Stimulated activated effector memory CD8-positive, alpha-beta T cell treated with anti-CD3 and anti-CD28 coated beads, Interleukin-12 subunit alpha, Interleukin-12 subunit beta, amount 100 ng/mL, for 72 hours (primary cell): Measurements from ENCODE around the gene APBB1IP.

ENCODE experiments used
- ATAC-seq: fragments of 150-1000 bp; cut with Tn5 transposase; 2 replicates; pipeline ENCODE4 v1.10.0; 2021
- DNase-seq, 2 donors: peaks; one replicate each; pipeline ENCODE4 v3.0.0; 2021 to 2022; ENCODE audit warnings: low spot score in 2 of 2
- H3K27ac Mint-ChIP-seq: one replicate; pipeline ENCODE4 v1.8.0; 2022; ENCODE audit warnings: mild to moderate bottlenecking, mixed read lengths
- H3K36me3 Mint-ChIP-seq: one replicate; pipeline ENCODE4 v1.8.0; 2022; ENCODE audit warnings: mild to moderate bottlenecking, mixed read lengths
- H3K4me1 Mint-ChIP-seq: one replicate; pipeline ENCODE4 v1.8.0; 2022; ENCODE audit warnings: mixed read lengths
- H3K4me3 Mint-ChIP-seq: one replicate; pipeline ENCODE4 v1.8.0; 2022; ENCODE audit warnings: mild to moderate bottlenecking, mixed read lengths
- H3K9me3 Mint-ChIP-seq: one replicate; pipeline ENCODE4 v1.8.0; 2022; ENCODE audit warnings: mixed read lengths

The APBB1IP gene

GRCh38 chr10:26527018-26527417 lies 88.9 kb downstream of the APBB1IP start:
- peaks cover 99% of the 10 kb centered on the region for H3K36me3 Mint-ChIP-seq
- no peak overlapping the region for H3K4me3 Mint-ChIP-seq
- H3K27ac Mint-ChIP-seq = no peak overlapping the region
- H3K4me1 Mint-ChIP-seq = peaks cover 19% of the 10 kb centered on the region
- DNase-seq = no peak
- no peaks in the 10 kb centered on the region for H3K9me3 Mint-ChIP-seq
- ATAC-seq = peak; percentile 53

- Mint-ChIP-seq H3K4me3 (no peak overlapping the region), H3K36me3 (peaks cover 95% of the 10 kb centered on the region), H3K27ac (no peak overlapping the region), H3K9me3 (no peaks in the 10 kb centered on the region), H3K4me1 (peaks cover 19% of the 10 kb centered on the region)
- ATAC-seq (no peak), DNase-seq (no peak)
Observed at GRCh38 chr10:26528048-26528447, 89.9 kb downstream of the APBB1IP start.

- no peak overlapping the region for H3K4me3 Mint-ChIP-seq
- peak overlapping the region; percentile 68 for H3K27ac Mint-ChIP-seq
Observed at GRCh38 chr10:26528715-26529393, 90.7 kb downstream of the APBB1IP start.

GRCh38 chr10:26534384-26534783 lies 96.2 kb downstream of the APBB1IP start:
- no peak for DNase-seq
- Mint-ChIP-seq H3K36me3 (peaks cover 88% of the 10 kb centered on the region), H3K4me1 (peaks cover 6% of the 10 kb centered on the region), H3K27ac (no peak overlapping the region), H3K4me3 (no peak overlapping the region), H3K9me3 (no peaks in the 10 kb centered on the region)
- no peak for ATAC-seq

More at GRCh38 chr10:26528715-26529393, 90.7 kb downstream of the APBB1IP start:
- Mint-ChIP-seq H3K4me1 (peaks cover 18% of the 10 kb centered on the region), H3K9me3 (no peaks in the 10 kb centered on the region), H3K36me3 (peaks cover 95% of the 10 kb centered on the region)
- DNase-seq (no peak), ATAC-seq (no peak)

GRCh38 chr10:26540601-26541000 lies 102.5 kb downstream of the APBB1IP start:
- H3K9me3 Mint-ChIP-seq = no peaks in the 10 kb centered on the region
- DNase-seq (no peak), ATAC-seq (no peak)
- H3K4me3 Mint-ChIP-seq = no peak overlapping the region
- peak overlapping the region; percentile 26 for H3K27ac Mint-ChIP-seq
- peaks cover 93% of the 10 kb centered on the region for H3K36me3 Mint-ChIP-seq
- H3K4me1 Mint-ChIP-seq = peaks cover 27% of the 10 kb centered on the region

- Mint-ChIP-seq H3K27ac (peak overlapping the region; percentile 90), H3K36me3 (peaks cover 92% of the 10 kb centered on the region), H3K4me3 (peak overlapping the region; percentile 16), H3K9me3 (peaks cover 4% of the 10 kb centered on the region), H3K4me1 (peaks cover 27% of the 10 kb centered on the region)
- DNase-seq (peak in 1 of 2 donors; percentile 62), ATAC-seq (peak; percentile 84)
Observed at GRCh38 chr10:26543567-26544306, 105.6 kb downstream of the APBB1IP start.

GRCh38 chr10:26544932-26545331 lies 106.8 kb downstream of the APBB1IP start:
- H3K4me1 Mint-ChIP-seq = peaks cover 26% of the 10 kb centered on the region
- H3K27ac Mint-ChIP-seq = peak overlapping the region; percentile 90
- DNase-seq (no peak), ATAC-seq (no peak)
- peaks cover 93% of the 10 kb centered on the region for H3K36me3 Mint-ChIP-seq
- H3K9me3 Mint-ChIP-seq = peaks cover 11% of the 10 kb centered on the region
- H3K4me3 Mint-ChIP-seq = no peak overlapping the region

- H3K36me3 Mint-ChIP-seq = peaks cover 86% of the 10 kb centered on the region
- ATAC-seq (peak; percentile 28), DNase-seq (no peak)
- peaks cover 19% of the 10 kb centered on the region for H3K9me3 Mint-ChIP-seq
- peaks cover 22% of the 10 kb centered on the region for H3K4me1 Mint-ChIP-seq
- H3K4me3 Mint-ChIP-seq = no peak overlapping the region
- peak overlapping the region; percentile 67 for H3K27ac Mint-ChIP-seq
Observed at GRCh38 chr10:26550774-26551526, 112.8 kb downstream of the APBB1IP start.

GRCh38 chr10:26554246-26554645 lies 116.1 kb downstream of the APBB1IP start:
- H3K4me1 Mint-ChIP-seq = peaks cover 22% of the 10 kb centered on the region
- no peak for ATAC-seq
- peaks cover 14% of the 10 kb centered on the region for H3K9me3 Mint-ChIP-seq
- no peak for DNase-seq
- no peak overlapping the region for H3K4me3 Mint-ChIP-seq
- peaks cover 72% of the 10 kb centered on the region for H3K36me3 Mint-ChIP-seq
- H3K27ac Mint-ChIP-seq = peak overlapping the region; percentile 46

GRCh38 chr10:26555719-26556368 lies 117.7 kb downstream of the APBB1IP start:
- peaks cover 72% of the 10 kb centered on the region for H3K36me3 Mint-ChIP-seq
- H3K27ac Mint-ChIP-seq = peak overlapping the region; percentile 46
- no peak for ATAC-seq
- no peak overlapping the region for H3K4me3 Mint-ChIP-seq
- no peaks in the 10 kb centered on the region for H3K9me3 Mint-ChIP-seq
- H3K4me1 Mint-ChIP-seq = peaks cover 16% of the 10 kb centered on the region
- no peak for DNase-seq

- Mint-ChIP-seq H3K9me3 (no peaks in the 10 kb centered on the region), H3K4me3 (no peak overlapping the region), H3K36me3 (peaks cover 72% of the 10 kb centered on the region), H3K27ac (peak overlapping the region; percentile 69), H3K4me1 (peaks cover 11% of the 10 kb centered on the region)
- DNase-seq (no peak), ATAC-seq (peak; percentile 54)
Observed at GRCh38 chr10:26556748-26557640, 118.9 kb downstream of the APBB1IP start.

GRCh38 chr10:26557641-26558014 lies 119.5 kb downstream of the APBB1IP start:
- DNase-seq (no peak), ATAC-seq (no peak)
- Mint-ChIP-seq H3K4me1 (peaks cover 11% of the 10 kb centered on the region), H3K4me3 (no peak overlapping the region), H3K36me3 (peaks cover 72% of the 10 kb centered on the region), H3K27ac (peak overlapping the region; percentile 69), H3K9me3 (no peaks in the 10 kb centered on the region)

- H3K9me3 Mint-ChIP-seq = peaks cover 5% of the 10 kb centered on the region
- no peaks in the 10 kb centered on the region for H3K4me1 Mint-ChIP-seq
- no peak for ATAC-seq
Observed at GRCh38 chr10:26566525-26567350, 128.6 kb downstream of the APBB1IP start.

GRCh38 chr10:26567351-26567721 lies 129.2 kb downstream of the APBB1IP start:
- H3K9me3 Mint-ChIP-seq = peaks cover 5% of the 10 kb centered on the region
- no peak for ATAC-seq
- no peak overlapping the region for H3K4me3 Mint-ChIP-seq
- no peaks in the 10 kb centered on the region for H3K4me1 Mint-ChIP-seq
- no peak overlapping the region for H3K27ac Mint-ChIP-seq
- peaks cover 91% of the 10 kb centered on the region for H3K36me3 Mint-ChIP-seq
- no peak for DNase-seq

More at GRCh38 chr10:26566525-26567350, 128.6 kb downstream of the APBB1IP start:
- H3K27ac Mint-ChIP-seq = no peak overlapping the region
- H3K36me3 Mint-ChIP-seq = peaks cover 95% of the 10 kb centered on the region
- no peak for DNase-seq
- no peak overlapping the region for H3K4me3 Mint-ChIP-seq
